Ishikawa (cell line): ENCODE measurements around the gene RNF220.

ENCODE experiments used
- CEBPB ChIP-seq: IDR thresholded peaks from 2 replicates; pipeline ENCODE4 v1.6.1; 2012
- CREB1 ChIP-seq: IDR thresholded peaks from 2 replicates; pipeline ENCODE4 v1.6.1; 2012; ENCODE audit warnings: low read depth
- EGR1 ChIP-seq: IDR thresholded peaks from 2 replicates; pipeline ENCODE4 v1.6.1; 2012
- EP300 ChIP-seq: IDR thresholded peaks from 2 replicates; pipeline ENCODE4 v1.6.1; 2012; ENCODE audit warnings: borderline replicate concordance
- FOXM1 ChIP-seq: IDR thresholded peaks from 2 replicates; pipeline ENCODE4 v1.6.1; 2012; ENCODE audit warnings: low read depth, borderline replicate concordance
- NFIC ChIP-seq: IDR thresholded peaks from 2 replicates; pipeline ENCODE4 v1.6.1; 2012
- RAD21 ChIP-seq: IDR thresholded peaks from 2 replicates; pipeline ENCODE4 v1.6.1; 2012; ENCODE audit warnings: low read depth
- TAF1 ChIP-seq: IDR thresholded peaks from 2 replicates; pipeline ENCODE4 v1.6.1; 2012; ENCODE audit warnings: low read depth, mild to moderate bottlenecking
- TCF12 ChIP-seq: IDR thresholded peaks from 2 replicates; pipeline ENCODE4 v1.6.1; 2012; ENCODE audit warnings: low read depth
- TEAD4 ChIP-seq: IDR thresholded peaks from 2 replicates; pipeline ENCODE4 v1.6.1; 2012
- YY1 ChIP-seq: IDR thresholded peaks from 2 replicates; pipeline ENCODE4 v1.6.1; 2012; ENCODE audit warnings: low read depth
- ZBTB7A ChIP-seq: IDR thresholded peaks from 2 replicates; pipeline ENCODE4 v1.6.1; 2012; ENCODE audit warnings: low read depth
- TF ChIP-seq, protein P1 (sequence below): IDR thresholded peaks from 2 replicates; pipeline ENCODE4 v1.6.1; 2012; ENCODE audit warnings: low read depth, mild to moderate bottlenecking
- TF ChIP-seq, protein P2 (sequence below): IDR thresholded peaks from 2 replicates; pipeline ENCODE4 v1.6.1; 2012
- TF ChIP-seq, protein P3 (sequence below): IDR thresholded peaks from 2 replicates; pipeline ENCODE4 v1.6.1; 2012

Gene RNF220

DNA sequence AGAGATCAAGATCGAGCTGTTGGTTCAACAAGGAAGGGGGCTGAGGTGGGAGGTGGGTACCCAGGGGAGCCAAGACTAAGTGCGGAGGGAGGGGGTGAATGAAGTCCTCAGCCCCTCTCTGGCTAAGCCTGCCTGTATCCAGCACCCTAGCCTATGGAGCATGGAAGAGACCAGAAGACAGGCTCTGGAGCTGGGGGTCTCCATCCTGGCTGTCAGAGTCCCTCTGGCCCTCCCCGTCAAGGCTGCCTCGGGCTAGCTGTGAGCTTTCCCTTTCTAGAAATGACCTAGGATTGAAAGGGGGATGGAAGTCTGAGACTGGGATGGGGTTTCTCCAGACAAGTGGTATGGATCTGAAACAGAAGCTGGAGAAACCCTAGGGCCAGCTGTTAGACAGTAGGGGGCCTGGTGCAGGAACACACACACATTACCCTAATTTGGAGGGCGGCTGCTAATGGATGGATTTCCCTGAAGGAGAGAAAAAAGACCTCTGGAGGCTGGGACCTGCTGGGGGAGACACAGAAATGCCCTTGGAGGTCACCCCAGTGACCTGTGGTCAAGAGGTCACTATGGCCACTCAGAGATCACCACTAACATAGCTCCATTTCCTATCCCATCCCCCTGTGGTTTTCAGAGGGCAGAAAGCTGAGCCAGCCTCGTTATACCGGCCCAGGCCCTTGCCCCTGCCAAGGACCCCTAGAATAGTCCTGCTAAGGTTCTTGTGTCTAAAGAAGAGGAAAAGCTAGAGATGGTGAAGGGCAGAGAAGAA is 161.4 kb downstream of the RNF220 start:
- TF ChIP-seq, protein P1, sequence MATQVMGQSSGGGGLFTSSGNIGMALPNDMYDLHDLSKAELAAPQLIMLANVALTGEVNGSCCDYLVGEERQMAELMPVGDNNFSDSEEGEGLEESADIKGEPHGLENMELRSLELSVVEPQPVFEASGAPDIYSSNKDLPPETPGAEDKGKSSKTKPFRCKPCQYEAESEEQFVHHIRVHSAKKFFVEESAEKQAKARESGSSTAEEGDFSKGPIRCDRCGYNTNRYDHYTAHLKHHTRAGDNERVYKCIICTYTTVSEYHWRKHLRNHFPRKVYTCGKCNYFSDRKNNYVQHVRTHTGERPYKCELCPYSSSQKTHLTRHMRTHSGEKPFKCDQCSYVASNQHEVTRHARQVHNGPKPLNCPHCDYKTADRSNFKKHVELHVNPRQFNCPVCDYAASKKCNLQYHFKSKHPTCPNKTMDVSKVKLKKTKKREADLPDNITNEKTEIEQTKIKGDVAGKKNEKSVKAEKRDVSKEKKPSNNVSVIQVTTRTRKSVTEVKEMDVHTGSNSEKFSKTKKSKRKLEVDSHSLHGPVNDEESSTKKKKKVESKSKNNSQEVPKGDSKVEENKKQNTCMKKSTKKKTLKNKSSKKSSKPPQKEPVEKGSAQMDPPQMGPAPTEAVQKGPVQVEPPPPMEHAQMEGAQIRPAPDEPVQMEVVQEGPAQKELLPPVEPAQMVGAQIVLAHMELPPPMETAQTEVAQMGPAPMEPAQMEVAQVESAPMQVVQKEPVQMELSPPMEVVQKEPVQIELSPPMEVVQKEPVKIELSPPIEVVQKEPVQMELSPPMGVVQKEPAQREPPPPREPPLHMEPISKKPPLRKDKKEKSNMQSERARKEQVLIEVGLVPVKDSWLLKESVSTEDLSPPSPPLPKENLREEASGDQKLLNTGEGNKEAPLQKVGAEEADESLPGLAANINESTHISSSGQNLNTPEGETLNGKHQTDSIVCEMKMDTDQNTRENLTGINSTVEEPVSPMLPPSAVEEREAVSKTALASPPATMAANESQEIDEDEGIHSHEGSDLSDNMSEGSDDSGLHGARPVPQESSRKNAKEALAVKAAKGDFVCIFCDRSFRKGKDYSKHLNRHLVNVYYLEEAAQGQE, result no peak
- TF ChIP-seq CEBPB, result no peak
- TF ChIP-seq YY1, result no peak
- TF ChIP-seq EP300, result no peak
- TF ChIP-seq ZBTB7A, result no peak
- TF ChIP-seq, protein P2, sequence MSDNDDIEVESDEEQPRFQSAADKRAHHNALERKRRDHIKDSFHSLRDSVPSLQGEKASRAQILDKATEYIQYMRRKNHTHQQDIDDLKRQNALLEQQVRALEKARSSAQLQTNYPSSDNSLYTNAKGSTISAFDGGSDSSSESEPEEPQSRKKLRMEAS, result no peak
- no peak for TF ChIP-seq TAF1
- no peak for TF ChIP-seq CREB1
- TF ChIP-seq, protein P3, sequence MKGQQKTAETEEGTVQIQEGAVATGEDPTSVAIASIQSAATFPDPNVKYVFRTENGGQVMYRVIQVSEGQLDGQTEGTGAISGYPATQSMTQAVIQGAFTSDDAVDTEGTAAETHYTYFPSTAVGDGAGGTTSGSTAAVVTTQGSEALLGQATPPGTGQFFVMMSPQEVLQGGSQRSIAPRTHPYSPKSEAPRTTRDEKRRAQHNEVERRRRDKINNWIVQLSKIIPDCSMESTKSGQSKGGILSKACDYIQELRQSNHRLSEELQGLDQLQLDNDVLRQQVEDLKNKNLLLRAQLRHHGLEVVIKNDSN, result no peak
- no peak for TF ChIP-seq RAD21

DNA sequence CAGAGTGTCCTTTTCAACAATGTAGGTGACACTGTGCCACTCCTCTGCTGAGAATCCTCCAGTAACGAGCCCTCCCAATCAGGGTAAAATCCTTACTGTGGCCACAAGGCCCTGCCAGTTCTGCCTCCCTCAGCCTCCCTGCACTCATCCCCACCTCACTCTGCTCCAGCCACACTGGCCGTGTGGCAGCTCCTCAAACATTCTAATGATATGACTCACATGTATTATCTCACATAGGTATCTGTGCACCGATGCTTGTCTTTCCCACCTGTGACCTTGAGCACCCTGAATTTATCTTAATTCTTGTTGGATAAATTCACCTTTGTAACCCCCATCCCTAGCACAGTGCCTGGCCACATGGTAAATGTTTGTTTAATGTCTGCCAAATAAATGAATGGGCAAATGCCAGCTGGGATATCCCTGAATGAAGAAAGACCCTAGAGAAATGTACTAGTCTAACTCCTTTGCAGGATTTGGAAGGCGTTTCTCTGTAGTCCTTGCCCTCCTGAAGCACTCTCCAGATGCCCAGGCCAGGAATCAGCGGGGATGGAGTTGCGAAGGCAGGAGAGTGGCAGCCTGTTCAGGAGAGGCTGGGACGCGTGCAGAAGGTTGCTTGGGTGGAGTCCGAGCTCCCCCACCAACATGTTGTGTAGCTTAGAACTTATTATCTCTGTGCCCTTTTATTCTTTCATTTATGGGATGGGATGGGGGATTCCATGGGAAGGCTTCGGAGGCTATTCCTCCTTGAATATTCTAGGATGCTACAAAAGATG is 163.3 kb downstream of the RNF220 start:
- TF ChIP-seq TAF1 (no peak), EGR1 (no peak)

DNA sequence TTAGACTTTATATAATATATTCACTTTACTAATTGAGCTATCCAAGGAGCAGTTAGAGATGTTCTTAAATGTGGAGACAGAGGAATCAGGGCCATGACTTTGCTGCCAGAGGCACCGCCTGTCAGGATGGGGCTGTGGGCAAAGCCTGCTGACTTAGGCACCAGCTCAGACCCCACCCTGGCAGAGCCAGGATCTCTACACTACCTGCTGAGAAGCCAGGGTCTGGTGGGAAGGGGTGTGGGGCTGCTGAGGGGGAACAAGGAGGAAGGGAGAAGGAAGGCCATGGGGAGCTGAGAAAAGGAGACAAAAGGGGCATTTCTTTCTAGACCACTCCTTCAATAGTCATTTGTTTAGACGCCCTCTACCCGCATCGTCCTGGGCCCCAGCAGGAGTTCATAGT is 164.4 kb downstream of the RNF220 start:
- TF ChIP-seq, protein P3, result no peak
- TF ChIP-seq NFIC, result no peak
- no peak for TF ChIP-seq TEAD4
- TF ChIP-seq, protein P2, result no peak
- TF ChIP-seq CEBPB, result no peak
- no peak for TF ChIP-seq YY1
- TF ChIP-seq RAD21, result no peak
- TF ChIP-seq, protein P1, result no peak
- TF ChIP-seq TCF12, result no peak
- TF ChIP-seq CREB1, result no peak
- TF ChIP-seq ZBTB7A, result no peak
- no peak for TF ChIP-seq FOXM1
- no peak for TF ChIP-seq TAF1

DNA sequence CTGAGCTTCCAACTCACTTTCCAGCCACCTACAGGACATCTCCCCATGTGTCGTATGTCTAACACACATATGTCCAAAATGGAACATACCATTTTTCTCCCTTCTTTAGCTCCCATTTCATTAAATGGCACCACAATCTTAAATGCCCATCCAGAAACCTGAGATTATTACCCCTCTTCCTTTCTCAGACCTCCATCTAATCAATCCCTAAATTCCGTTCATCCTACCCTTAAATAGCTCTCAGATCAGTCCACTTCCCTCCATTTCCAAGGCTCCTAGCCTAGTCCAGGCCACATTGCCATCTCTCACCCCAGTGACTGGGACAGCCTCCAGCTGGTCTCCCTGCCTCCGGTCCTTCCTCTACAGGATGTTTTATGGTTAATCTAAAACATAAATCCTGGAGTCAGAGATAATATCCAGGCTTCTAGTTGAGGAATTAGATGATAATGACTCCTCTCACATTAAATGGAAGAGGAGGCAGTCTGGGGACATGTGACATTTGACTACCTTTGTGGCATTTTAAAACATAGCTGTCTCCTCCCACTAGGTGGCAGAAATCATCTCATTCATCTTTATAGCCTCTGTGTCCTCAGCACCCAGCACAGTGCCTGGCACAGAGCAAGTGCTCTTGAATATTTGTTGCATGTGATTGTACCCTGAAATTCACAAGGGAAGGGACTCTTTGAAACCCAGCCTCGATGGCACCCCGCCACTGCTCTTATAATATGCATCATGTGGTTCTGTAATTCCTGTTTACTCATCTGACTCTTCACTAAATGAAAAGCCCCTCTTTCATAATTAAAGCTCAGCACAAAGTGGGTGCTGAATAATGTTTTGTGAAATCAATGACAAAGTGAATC is 166.9 kb downstream of the RNF220 start:
- TF ChIP-seq FOXM1 (no peak), EP300 (no peak), TAF1 (no peak), ZBTB7A (no peak), TCF12 (no peak), YY1 (no peak), NFIC (no peak), RAD21 (peak; percentile 45; the same call in 1 of the 2 replicates)
- TF ChIP-seq, protein P1, result no peak
- TF ChIP-seq, protein P3, result peak; percentile 52; the same call in 1 of the 2 replicates
